HCT116 (cell line): ENCODE data around the gene CEP170B. TPM values are rescaled to one million over a fixed set of nuclear protein-coding genes. Genes with fewer than 3 reads are reported as not detected.
"Not testable (repeated sequence)": the region's sequence is repeated elsewhere in the genome, so short reads cannot be mapped to it uniquely, and the experiment has no call there.

Source experiments
- ATAC-seq: fragments of 200-7000 bp; cut with Tn5 transposase; 2 replicates; pipeline ENCODE4 v1.9.1; 2020; ENCODE audit warnings: mild to moderate bottlenecking, moderate library complexity
- BruUV-seq: library from RNA; stranded (reverse); fragments of 400-500 nt; replicated peaks from 2 replicates; lab custom pipeline; 2021; lab: Mats Ljungman, UMichigan
- CTCF ChIA-PET: fragments of 300-600 bp; sonication (Branson Sonifier 250); formaldehyde crosslinking; loops from one replicate; lab custom pipeline; 2021; ENCODE audit warnings: antibody characterized with exemption; lab: Charles Lee
- POLR2A ChIA-PET: fragments of 300-600, 350-600 bp; sonication (Branson Sonifier 250); formaldehyde crosslinking; loops from one replicate; lab custom pipeline; 2021; ENCODE audit warnings: antibody characterized with exemption; lab: Charles Lee
- RAD21 ChIA-PET, 2 experiments: fragments of 300-600 bp; sonication (Branson Sonifier 250); formaldehyde crosslinking; loops; one replicate each; lab custom pipeline; 2023; ENCODE audit warnings: low total read pairs in 2 of 2; ENCODE audit not compliant: uncharacterized antibody in 2 of 2, unreplicated experiment in 2 of 2, low non-redundant PET in 1 of 2; lab: Charles Lee
- DNase-seq: peaks from one replicate; pipeline ENCODE4 v3.0.0-alpha.2; 2010; ENCODE audit warnings: low read depth, low spot score
- H2AFZ ChIP-seq: fragments of 200-600 bp; shearing (Covaris generic), sonication (generic); 2 replicates; pipeline ENCODE4 v1.6.1; 2017; ENCODE audit warnings: low read depth, mixed run types, mixed read lengths, antibody characterized with exemption, low read length; ENCODE audit not compliant: poor library complexity, severe bottlenecking
- H3K27ac ChIP-seq: 2 replicates; pipeline ENCODE4 v1.5.1; 2012; ENCODE audit warnings: low read depth, low read length
- H3K27me3 ChIP-seq: fragments of 200-600 bp; sonication (generic); 2 replicates; pipeline ENCODE4 v1.6.1; 2016; ENCODE audit warnings: mixed run types, low read length, mixed read lengths; ENCODE audit not compliant: insufficient read depth
- H3K36me3 ChIP-seq, 2 experiments: fragments of 200-500 bp in 1 of 2; fragments of 200-600 bp in 1 of 2; sonication (Bioruptor generic) in 1 of 2; sonication (generic) in 1 of 2; 2 replicates each; pipeline versions ENCODE4 v1.5.1 to v1.6.1; 2014 to 2016; ENCODE audit warnings: low read length in 2 of 2, inconsistent platforms in 1 of 2, mixed read lengths in 1 of 2, mixed run types in 1 of 2; ENCODE audit not compliant: insufficient read depth in 2 of 2, control insufficient read depth in 1 of 2
- H3K4me1 ChIP-seq, 2 experiments: fragments of 200-600 bp in 1 of 2; sonication (generic) in 1 of 2; 2 replicates each; pipeline versions ENCODE4 v1.5.1 to v1.6.1; 2012 to 2017; ENCODE audit warnings: low read length in 2 of 2, inconsistent platforms in 1 of 2, mild to moderate bottlenecking in 1 of 2, mixed read lengths in 1 of 2, mixed run types in 1 of 2, moderate library complexity in 1 of 2; ENCODE audit not compliant: insufficient read depth in 2 of 2, control insufficient read depth in 1 of 2
- H3K4me2 ChIP-seq: fragments of 200-600 bp; sonication (generic); 2 replicates; pipeline ENCODE4 v1.6.1; 2017; ENCODE audit warnings: mixed run types, low read length, mixed read lengths
- H3K4me3 ChIP-seq, 2 experiments: fragments of 200-600 bp in 1 of 2; sonication (generic) in 1 of 2; replicated peaks in 1 of 2; 2 replicates each; pipeline ENCODE4 v1.5.1; 2011 to 2016; ENCODE audit warnings: low read length in 2 of 2, control low read depth in 1 of 2, low read depth in 1 of 2, mild to moderate bottlenecking in 1 of 2, mixed read lengths in 1 of 2, mixed run types in 1 of 2
- H3K79me2 ChIP-seq: fragments of 200-600 bp; sonication (generic); 2 replicates; pipeline ENCODE4 v1.6.1; 2017; ENCODE audit warnings: mild to moderate bottlenecking, mixed run types, low read length, moderate library complexity, mixed read lengths; ENCODE audit not compliant: insufficient read depth
- H3K9ac ChIP-seq: fragments of 200-600 bp; sonication (generic); 2 replicates; pipeline ENCODE4 v1.6.1; 2016; ENCODE audit warnings: low read length, mixed read lengths
- H3K9me2 ChIP-seq: fragments of 200-600 bp; sonication (generic), shearing (Covaris generic); 2 replicates; pipeline ENCODE4 v1.6.1; 2017; ENCODE audit warnings: mixed run types, mild to moderate bottlenecking, moderate library complexity; ENCODE audit not compliant: insufficient read depth
- H3K9me3 ChIP-seq, 2 experiments: fragments of 200-500 bp in 1 of 2; fragments of 200-600 bp in 1 of 2; sonication (Bioruptor generic) in 1 of 2; sonication (generic) in 1 of 2; 2 replicates each; pipeline ENCODE4 v1.6.1; 2014 to 2017; ENCODE audit warnings: low read length in 2 of 2, mixed read lengths in 2 of 2, inconsistent platforms in 1 of 2, low read depth in 1 of 2, mild to moderate bottlenecking in 1 of 2, mixed run types in 1 of 2, moderate library complexity in 1 of 2; ENCODE audit not compliant: control insufficient read depth in 1 of 2, insufficient read depth in 1 of 2
- H4K20me1 ChIP-seq: fragments of 200-600 bp; sonication (generic), shearing (Covaris generic); 2 replicates; pipeline ENCODE4 v1.6.1; 2017; ENCODE audit warnings: mixed run types, mild to moderate bottlenecking, moderate library complexity; ENCODE audit not compliant: insufficient read depth
- ZBTB33 ChIP-seq: IDR thresholded peaks from 2 replicates; pipeline ENCODE4 v1.6.1; 2011; ENCODE audit warnings: mild to moderate bottlenecking, low read length, moderate library complexity; ENCODE audit not compliant: insufficient replicate concordance; ENCODE audit errors: extremely low read depth
- ZFX ChIP-seq: fragments of 450-650 bp; IDR thresholded peaks from 2 replicates; pipeline ENCODE4 v1.6.1; 2017
- intact Hi-C: fragments of 100-400 bp; cut with micrococcal nuclease; formaldehyde crosslinking; loops from 2 replicates; pipeline ENCODE4 v1.10.0; 2022
- total RNA-seq: library from RNA; stranded (reverse); gene quantifications from one replicate; pipeline ENCODE4 v1.2.1, GENCODE V29; 2021; ENCODE audit not compliant: unreplicated experiment

Gene CEP170B
- total RNA-seq, 1 experiment from 2014 or later, result 45.9 TPM

- H3K4me1 ChIP-seq, result no peaks in the 10 kb centered on the region
- H3K9me3 ChIP-seq, result no peaks in the 10 kb centered on the region
- H3K27me3 ChIP-seq, result no peaks in the 10 kb centered on the region
- H3K9ac ChIP-seq, result no peak overlapping the region
- H3K4me2 ChIP-seq, result no peak overlapping the region
- no peak overlapping the region for H2AFZ ChIP-seq
- BruUV-seq, result no TSS peak
- peaks cover 3 to 19% of the 10 kb centered on the region in 2 experiments; a peak in 2 of 4 replicates for H3K36me3 ChIP-seq
- ChIA-PET CTCF (no interaction called here), RAD21 (no interaction called here), POLR2A (no interaction called here)
- no peaks in the 10 kb centered on the region for H4K20me1 ChIP-seq
- no peak for ATAC-seq
- no peak for DNase-seq
- H3K4me3 ChIP-seq, result no peak overlapping the region
- H3K79me2 ChIP-seq, result no peaks in the 10 kb centered on the region
- TF ChIP-seq ZBTB33 (no peak), ZFX (no peak)
- TF ChIP-seq, all 23 proteins: peak for 0
- intact Hi-C loops, result no loop called here
- no peak overlapping the region for H3K27ac ChIP-seq
- H3K9me2 ChIP-seq, result no peaks in the 10 kb centered on the region
Measured at GRCh38 chr14:104889375-104889757, 24.3 kb downstream of the CEP170B start.

GRCh38 chr14:104890292-104890691, 25.2 kb downstream of the CEP170B start:
- intact Hi-C loops, H4K20me1 ChIP-seq, BruUV-seq, H3K79me2 ChIP-seq, H3K27ac ChIP-seq, H3K4me3 ChIP-seq, DNase-seq, H3K9me2 ChIP-seq, CTCF ChIA-PET, RAD21 ChIA-PET, H3K4me1 ChIP-seq, H2AFZ ChIP-seq, H3K4me2 ChIP-seq, H3K9ac ChIP-seq, H3K9me3 ChIP-seq, ATAC-seq, POLR2A ChIA-PET, H3K27me3 ChIP-seq: not testable (repeated sequence)
- peaks cover 2 to 19% of the 10 kb centered on the region in 2 experiments; a peak in 2 of 4 replicates for H3K36me3 ChIP-seq
